ENCODE measurements around the gene CREBBP.
"Not testable (repeated sequence)": the region's sequence is repeated elsewhere in the genome, so short reads cannot be mapped to it uniquely, and the experiment has no call there.

- not testable (repeated sequence) for TF ChIP-seq CTCF (IDR thresholded peaks at IDR 0.05 in 8 of 11, conservative IDR thresholded peaks at IDR 0.05 in 3 of 11); POLR2A (IDR thresholded peaks at IDR 0.05)
Observed at GRCh38 chr16:3927147-3927546, 46.6 kb upstream of the CREBBP start.
